Stimulated activated CD4-positive, alpha-beta T cell treated with anti-CD3 and anti-CD28 coated beads, Interleukin-12 subunit alpha, Interleukin-12 subunit beta, amount 100 ng/mL, for 4 hours (primary cell): ENCODE data around the gene MEAK7.

Experiments used
- DNase-seq: peaks from one replicate; pipeline ENCODE4 v3.0.0-alpha.2; 2020

The MEAK7 gene

DNA sequence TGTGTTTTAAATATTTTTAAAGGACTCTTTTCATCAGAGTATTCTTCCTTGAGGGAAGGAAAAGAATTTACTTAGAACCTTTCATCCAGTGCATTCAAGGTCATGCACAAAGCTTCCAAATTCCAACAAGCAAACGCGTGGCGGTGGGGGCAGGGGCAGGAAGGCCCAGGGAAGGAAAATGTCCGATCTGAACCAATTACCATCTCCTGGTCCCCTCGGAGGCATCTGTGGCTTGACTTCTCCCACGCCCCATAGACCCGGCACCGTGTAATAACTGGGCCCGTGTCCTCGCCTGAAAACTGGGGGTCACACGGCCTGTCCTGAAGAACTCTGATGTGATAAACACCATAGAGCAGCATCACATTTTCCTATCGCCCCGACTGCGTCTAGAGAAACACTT is 18.3 kb downstream of the MEAK7 start:
- DNase-seq = no peak

DNA sequence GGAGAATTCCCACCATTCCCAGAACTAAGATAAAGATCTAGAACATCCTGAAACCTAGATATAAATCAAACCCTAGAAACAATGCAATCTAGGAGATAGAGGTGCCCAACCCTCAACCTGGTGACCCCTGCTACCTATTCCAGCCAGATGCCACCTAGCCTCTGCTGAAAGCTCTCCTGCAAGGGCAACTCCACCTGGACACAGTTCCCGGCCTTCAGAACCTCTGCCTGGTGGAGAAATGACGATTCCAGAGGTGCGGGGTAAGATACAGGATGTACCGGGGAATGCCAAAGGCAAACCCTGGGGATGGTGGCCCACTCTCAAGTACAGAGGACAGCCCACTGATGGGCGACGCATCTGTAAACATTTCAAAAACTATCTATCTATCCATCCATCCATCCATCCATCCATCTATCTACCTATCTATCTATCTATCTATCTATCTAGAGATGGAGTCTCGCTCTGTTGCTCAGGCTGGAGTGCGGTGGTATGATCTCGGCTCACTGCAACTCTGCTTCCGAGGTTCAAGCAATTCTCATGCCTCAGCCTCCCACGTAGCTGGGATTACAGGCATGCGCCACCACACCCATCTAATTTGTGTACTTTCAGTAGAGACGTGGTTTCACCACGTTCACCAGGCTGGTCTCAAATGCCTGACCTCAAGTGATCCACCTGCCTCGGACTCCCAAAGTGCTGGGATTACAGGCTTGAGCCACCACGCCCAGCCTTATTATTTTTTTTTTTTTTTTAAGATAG is 19.0 kb downstream of the MEAK7 start:
- no peak for DNase-seq

DNA sequence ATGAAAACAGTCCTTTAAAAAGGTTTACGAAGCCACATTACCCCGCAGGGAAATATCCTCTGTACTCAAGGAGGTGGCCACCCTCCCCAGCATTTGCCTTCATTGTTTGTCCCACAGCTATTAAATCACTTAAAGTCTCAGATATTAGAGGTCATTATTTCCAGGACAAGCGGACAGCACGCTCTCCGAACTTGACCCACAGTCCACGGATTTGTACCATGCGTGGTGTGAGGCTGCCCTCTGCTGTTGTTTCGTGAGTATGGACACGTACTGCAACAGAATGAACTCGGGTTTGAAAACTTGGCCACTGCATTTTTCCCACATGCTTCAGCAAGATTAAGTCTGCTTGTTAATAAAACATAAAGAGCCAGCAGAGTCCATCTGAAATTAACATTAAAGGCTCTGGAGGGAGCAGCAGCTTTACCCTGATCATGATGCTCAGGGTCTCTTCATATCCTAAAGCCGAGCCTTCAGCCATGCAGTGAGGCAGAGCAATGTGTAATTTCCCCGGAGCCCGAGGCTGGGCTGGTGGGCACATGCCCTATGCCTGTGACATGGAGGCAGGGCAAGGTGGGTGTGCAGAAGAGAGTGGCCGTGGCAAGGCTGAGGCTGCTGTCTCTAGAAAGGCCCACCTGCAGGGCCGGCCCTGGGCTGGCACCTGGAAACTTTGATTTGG is 19.7 kb downstream of the MEAK7 start:
- no peak for DNase-seq

DNA sequence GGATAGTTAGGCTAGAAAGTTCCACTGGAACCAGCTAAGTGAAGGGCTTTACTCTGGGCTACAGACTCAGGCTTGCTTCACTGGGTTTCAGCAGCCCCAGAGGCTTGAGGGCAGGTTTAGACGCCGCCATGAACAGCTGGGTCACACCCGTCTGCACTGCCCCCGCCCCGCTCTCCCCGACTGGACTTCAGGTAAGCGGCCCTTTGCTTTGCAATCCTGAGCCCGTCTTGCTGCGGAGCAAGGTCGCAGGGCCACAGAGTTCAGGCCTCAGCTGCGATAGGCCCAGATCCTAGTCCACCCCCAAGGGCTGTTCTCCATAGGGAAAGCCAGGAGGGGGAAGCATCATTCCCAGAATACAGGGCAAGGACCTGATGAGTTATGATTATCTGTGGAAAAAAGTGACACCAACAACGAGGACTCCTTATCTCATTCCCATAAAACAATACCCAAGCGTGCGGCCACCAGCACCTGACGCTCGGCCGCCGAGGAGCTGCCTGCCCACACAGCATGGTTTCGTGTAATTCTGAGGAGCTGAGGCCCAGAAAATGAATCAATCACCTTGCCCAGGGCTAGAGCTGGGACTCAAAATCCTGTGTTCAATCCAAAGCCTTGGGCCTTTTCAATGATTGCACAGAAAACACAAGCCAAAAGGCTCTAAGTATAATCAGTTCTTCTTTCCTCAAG is 20.4 kb downstream of the MEAK7 start:
- DNase-seq = no peak

DNA sequence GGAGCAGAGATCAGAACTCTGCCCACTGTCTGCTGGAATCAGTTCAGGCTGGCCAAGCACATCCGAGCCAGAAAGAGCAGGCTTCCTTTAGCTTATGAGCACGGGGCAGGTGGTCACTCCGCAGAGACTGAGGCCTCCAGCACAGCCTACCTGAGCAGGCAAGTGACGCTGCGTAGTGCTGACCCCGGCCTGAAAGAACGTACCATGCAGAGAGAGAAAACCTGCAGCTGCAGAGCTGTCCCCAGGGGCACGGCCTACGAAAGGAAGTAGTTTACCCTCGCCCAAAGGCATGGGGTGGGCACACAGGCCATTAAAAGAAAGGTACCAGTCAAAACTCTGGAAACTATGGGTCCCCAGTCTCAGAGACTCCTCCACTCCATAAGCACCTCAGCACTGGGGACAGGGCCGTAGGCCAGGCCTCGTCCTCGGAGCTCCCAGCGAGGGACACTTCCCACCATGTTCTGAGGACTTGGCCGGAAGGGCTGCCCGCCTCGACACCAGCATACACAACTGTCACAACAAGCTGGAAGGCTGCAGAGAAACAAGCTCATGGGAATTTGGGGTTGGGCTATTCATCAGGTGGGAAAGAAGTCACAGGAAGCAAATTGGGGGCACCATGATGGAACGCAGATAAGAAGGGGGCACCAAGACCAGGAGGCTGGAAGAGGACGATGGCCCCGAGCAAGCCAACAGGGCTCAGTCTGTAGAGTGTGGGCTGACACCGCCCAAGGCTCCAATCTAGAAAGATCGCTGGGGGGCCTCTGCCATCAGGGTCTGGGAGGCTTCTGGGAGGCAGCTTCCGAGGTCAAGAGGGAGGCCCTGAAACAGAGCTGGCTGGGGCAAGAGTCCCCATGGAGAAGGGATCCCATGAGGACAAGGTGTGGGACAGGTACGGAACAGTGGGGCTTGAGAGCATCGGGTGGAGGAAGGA is 21.2 kb downstream of the MEAK7 start:
- no peak for DNase-seq

DNA sequence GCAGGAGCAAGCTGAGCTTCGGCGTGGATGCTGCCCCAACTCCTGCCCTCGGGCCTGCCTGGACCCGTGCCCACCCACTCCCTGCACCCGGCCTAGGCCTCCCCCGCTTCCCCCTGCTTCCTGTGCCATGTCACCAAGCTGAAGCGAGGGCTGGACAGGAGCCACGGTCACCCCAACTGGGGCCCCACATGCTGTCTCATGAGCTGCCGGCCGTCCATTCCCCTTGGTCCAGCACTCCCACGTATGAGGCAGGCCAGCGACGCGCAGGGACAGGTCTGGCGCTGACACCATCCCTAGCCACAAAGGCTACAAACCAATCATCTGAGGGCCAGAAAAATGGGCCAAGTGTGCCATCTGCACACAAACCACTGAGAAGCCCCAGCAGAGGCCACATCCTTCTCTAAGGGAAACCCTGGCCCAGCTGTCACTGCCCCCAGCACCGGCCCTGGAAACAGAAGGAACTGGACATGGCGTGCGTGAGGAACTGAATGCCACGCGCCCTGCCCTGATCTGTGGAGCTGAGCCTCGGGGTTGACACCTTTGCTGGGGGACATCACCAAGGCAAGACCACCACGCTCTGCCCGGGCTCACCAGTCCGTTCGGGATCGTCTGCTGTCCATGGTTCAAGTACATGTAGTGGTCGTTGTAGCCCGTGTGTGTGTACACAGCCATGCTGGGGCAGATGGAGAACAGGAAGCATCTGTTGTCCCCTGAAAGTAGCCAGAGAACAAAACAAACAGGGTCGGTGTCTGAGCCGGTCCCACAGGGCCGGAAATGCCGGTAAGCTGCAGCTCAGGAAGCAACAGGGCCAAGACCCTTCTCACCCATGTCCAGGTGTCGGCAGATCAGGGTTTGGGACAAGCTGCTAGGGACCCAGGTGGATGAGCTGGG is 22.2 kb downstream of the MEAK7 start:
- no peak for DNase-seq

DNA sequence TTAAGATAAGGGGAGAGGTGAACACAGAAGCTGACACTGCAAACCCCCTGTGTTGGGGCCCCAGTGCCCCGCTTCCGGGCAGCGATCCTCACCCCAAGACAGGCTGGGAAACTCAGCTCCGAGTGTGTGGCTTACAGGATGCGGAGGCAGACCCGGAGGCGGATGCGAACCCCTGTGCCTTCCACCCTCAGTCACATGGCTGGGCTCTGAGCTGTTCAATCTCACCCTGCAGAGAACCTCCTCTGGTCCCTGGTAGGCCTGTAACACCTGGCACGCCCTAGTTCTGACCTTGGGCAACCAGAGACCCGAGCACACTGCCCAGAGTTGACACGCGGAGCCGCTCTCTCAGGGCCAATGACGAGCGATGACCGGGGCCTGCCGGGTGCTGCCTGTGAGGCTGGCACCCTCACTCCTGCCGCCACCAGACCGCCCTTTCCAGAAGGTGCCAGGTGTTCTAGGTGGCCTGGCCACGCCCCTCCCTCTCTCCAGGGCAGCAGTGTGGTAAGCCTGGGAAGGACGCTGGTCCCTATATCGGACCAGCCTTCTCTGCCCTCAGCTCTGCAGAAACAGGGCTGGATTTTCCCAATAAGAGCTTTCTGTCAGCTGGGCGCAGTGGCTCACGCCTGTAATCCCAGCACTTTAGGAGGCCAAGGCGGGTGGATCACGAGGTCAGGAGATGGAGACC is 23.3 kb downstream of the MEAK7 start:
- no peak for DNase-seq

DNA sequence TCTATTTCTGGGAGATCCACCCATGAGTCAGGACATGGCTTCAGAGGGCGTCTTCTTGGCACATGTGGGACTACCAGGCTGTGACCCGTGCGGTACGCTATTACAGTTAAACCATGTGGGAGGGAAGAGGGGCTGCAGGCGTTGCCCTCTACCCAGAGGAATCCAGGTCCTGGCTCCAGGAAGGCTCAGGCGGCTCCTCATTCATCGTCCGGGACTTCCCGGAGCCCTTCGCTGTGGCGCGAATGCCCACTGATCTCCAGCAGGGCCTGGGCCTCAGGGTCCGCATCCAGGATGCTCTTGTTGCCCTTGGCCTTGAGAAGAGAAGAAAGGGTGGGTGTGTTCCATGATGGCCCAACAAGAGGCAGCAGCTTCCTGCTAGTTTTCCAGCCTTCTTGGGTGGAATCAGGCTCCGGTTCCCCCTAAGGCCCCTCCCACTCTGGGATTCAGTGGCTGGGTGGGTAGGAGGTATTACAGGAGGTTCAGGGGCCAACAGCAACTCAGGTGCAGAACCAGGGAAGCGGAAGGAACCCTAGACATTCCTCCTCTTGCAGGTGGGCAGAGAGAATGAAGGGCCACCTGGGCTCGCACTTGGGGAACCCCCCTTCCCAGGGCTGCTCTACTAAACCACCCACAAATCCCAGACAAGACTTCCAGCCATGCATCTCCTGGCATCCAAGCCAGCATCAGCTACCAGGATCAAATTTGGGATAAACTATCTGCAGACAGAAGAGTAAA is 24.6 kb downstream of the MEAK7 start:
- no peak for DNase-seq

DNA sequence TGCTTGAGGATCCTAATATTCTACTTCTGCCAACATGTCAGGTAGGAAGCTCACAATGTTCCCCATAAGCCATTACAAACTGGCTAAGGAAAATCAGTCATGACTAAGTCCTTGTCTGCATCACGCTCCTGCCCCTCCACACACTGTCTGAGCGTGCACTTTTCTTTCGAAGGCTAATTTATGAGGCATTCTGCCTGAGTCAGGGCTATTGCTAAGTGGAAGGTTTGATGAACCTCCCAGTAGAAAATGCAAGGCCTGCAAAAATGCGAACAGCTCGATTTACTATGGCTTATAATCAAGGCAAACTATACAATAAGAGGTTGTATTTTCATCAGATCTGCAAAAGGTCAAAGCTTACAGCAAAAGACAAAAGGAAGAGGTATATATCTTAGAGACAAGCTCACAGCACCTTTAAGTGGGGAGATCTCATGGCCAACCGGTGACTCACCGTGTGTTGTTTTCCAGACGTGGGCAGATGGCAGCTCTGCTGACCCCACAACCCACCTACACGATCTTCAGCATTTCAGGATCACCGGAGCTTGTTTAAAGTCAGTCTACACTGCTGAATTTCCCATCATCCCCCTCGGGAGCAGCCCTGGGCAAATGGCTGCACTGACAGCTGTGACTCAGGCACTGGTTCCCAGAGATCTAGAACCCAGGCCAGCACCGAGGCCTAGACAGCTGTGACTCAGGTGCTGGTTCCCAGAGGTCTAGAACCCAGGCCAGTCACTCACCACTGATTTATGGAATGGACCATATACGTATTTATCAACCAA is 26.1 kb downstream of the MEAK7 start:
- no peak for DNase-seq

DNA sequence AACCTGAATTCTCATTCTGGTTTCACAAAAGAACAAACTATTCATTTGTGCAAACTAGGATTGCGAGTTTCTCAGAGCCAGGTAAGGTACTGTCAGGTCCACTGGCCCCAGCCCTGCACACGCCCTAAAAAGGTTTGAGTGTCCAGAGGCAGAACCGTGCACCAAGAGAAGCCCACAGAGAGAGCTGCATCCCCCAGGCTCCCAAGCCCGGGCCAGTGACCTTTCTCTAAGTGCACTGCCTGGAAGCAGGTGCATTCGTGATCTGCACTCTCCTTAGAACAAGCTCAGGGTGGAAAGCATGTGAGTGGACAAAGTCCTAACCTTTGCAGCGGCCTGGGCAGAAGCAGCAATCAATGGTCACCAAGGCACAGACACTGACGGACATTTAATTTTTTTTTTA is 26.8 kb downstream of the MEAK7 start:
- no peak for DNase-seq

DNA sequence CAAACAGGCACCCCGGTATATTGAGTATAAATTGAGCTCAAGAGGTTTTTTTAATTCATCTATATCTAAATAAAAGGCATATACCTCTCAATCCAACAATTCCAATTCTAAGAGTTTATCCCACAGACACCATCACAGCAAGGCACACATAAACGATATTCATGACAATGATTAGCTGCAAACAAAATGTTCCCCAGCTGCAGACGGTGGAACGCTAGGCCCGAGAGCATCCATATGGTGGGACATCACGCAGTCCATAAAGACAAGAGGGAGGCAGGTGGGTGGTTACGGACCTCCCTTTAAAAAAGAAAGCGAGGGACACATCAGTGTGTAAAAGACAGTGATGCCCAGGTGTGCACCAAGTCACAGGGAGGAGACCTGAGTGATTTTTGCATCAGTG is 28.1 kb downstream of the MEAK7 start:
- no peak for DNase-seq

DNA sequence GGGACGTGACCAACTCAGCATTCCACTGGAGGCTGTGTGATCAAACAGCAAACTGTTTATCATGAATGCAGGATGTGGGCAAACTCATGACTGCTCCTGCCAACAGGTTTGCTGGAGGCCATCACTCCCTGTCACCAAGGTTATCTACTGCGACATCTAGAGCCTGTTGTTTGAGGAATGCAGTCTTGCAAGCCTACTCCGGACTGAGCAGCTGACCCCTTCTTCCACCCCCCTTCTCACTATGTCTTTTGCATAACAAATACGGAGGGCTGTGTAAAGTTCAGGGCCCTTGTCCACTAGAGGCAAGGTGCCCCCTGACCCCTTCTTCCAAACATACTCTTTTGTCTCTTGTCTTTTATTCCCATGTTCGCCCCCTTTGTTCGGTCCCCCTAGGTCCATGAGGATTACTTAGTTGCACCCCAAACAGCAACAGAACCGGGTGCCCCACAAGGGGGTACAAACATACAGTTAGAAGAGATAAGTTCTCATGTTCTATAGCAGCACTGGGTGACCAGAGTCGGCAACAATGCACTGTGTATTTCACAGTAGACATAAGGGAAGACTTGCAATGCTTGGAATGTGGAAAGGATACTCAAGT is 28.7 kb downstream of the MEAK7 start:
- no peak for DNase-seq

DNA sequence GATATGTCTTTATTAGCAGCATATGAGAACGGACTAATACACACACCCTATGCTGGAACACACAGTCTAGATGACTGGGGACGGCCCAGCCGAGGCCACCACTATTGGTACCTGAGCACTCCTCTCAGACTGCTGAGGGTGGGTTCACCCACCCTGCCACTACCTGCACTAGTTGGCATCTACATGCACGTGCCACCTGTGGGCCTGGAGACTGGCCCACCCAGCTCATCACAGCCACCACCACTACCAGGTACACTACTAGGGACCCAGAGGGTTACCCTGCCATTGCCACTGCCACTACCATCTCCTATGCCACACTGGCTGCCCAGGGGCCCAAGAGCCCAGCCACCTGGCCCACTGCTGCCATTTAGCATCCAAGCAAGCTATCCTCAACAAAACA is 32.5 kb downstream of the MEAK7 start:
- DNase-seq = no peak

DNA sequence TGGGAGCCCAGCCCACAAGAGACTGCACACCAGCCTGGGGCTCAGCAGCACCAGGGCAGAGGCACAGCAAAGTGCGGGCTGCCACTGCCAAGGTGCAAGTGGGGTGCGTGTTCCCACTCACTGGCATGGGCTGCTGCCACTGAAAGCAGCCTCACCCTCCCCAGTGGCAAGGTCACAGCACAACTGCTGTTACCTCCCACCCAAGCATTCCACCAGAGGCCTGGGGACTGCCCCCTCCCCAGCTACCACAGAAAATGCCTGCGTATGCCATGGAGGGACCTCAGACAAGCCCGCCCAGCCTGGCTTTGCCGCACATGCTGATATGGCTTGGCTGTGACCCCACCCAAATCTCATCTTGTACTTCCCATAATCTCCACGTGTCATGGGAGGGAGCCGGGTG is 33.1 kb downstream of the MEAK7 start:
- no peak for DNase-seq

DNA sequence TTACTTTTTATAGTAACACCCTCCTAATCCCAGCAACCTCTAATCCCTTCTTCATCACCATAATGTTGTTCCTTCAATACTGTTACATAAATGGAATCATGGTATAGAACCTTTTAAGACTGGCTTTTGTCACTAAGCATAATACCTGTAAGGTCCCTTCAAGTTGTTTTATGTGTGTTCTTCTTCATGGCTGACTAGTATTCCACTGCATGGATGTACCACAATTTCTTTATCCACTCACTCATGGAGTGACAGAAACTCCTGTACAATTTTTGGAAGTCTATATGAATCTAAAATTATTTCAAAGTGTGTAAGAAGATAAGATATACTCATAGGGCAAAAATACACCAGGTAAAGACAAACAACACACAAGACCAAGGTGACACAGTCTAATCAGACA is 36.8 kb downstream of the MEAK7 start:
- DNase-seq = no peak

DNA sequence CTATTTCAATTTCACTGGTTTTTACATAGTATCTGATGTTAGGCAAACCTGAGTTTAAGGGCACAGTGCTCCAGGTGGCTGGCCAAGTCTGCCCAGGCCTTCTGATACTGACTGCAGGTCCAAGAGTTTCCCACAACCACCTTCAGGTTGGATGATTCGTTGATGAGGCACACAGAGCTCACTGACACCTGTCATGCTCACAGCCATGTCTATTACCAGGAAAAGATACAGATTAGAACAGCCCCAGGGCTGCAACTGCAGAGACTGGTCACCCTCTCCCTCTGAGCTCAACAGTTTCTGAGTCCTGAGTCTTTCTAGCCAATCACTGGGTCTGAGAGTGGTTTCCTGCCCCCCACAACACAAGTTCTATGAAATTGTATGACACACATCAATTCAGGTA is 37.2 kb downstream of the MEAK7 start:
- no peak for DNase-seq

DNA sequence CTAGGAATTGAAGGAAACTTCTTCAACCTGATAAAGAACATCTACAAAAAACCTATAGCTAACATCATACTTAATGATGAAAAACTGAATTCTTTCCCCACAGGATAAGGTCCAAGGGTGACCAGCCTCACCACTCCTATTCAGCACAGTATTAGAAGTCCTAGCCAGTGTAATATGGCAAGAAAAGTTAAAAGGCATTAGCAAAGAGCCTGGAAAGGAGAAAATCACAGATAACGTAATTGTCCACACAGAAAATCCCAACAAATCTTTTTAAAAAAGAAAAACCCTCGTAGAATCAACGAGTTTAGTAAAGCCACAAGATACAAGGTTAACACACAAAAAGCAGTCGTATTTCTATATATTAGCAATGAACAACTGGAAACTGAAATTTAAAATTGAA is 37.8 kb downstream of the MEAK7 start:
- no peak for DNase-seq

DNA sequence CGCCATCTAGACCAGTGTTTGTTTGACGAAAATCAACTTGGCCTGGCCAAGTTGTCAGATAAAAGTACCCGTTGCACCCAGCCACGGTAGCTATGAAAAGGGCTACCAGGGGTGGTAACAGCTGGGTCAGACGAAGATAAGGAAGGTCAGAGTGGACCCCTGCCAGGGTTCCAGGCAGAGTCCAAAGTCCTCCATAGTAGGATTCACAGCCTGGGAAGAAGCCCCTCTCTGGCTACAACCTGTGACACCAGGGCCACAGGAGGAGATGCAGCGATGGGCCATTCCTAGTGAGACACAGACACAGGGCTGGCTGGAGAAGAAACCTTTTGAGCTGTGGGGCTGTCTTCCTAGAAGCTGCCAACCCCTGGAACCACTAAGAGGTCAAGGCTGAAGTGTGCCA is 39.3 kb downstream of the MEAK7 start:
- DNase-seq = no peak

DNA sequence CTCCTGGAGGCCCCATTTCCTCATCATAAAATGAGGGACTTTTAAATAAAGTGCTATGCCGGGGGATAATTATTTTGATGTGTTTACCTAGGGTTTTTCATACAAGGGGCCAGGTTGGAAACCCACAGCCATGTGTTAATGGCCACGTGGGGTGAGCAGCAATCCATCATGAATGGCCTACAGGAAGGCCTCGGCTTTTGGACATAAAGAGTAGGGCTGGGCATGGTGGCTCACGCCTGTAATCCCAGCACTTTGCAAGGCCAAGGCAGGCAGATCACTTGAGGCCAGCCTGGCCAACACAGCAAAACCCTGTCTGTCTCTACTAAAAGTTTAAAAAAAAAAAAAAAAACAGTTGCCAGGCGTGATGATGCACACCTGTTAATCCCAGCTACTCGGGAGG is 40.3 kb downstream of the MEAK7 start:
- no peak for DNase-seq

DNA sequence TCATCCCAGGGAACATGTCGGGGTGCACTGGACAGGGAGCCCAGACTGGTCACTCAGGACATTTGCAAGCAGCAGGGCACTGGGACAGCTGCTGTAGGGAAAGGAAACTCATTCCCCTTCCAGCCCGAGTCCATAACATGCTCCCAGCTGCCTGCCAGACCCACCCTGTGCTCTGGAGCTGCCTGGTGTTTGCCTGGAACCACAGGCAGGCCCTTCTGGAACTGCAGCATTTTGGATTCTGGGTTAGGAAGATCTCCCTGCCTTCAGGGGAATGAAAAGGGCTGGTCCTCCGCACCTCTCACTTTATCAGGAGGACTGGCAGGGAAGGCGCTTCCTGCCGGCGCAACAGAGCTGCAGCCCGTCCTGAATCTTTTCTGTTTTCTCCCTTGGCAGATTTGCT is 41.2 kb downstream of the MEAK7 start:
- DNase-seq = no peak
